HEK293T (cell line): ENCODE measurements around the gene CC2D1B.
A peak's percentile ranks its signal among the peaks of the same experiment; 100 is the strongest.

Experiments
- CTCF ChIA-PET: fragments of 350-600 bp; formaldehyde crosslinking; extraction: SDS; loops from one replicate; lab custom pipeline; 2021; ENCODE audit warnings: antibody characterized with exemption, inconsistent platforms; lab: Yijun Ruan, JAX
- POLR2A ChIA-PET: fragments of 350-600 bp; formaldehyde crosslinking; extraction: SDS; loops from one replicate; lab custom pipeline; 2020; ENCODE audit warnings: antibody characterized with exemption, inconsistent platforms; lab: Yijun Ruan, JAX
- DNase-seq: peaks from one replicate; pipeline ENCODE4 v3.0.0; 2012; ENCODE audit warnings: mixed read lengths; ENCODE audit errors: extremely low spot score
- ARNT ChIP-seq: fragments of 450-650 bp; IDR thresholded peaks from 2 replicates; pipeline ENCODE4 v1.6.1; 2017; ENCODE audit warnings: mild to moderate bottlenecking
- BHLHE40 ChIP-seq: fragments of 450-650 bp; IDR thresholded peaks from 2 replicates; pipeline ENCODE4 v1.6.1; 2016; ENCODE audit warnings: mild to moderate bottlenecking, moderate library complexity, borderline replicate concordance
- CTBP1 ChIP-seq: fragments of 450-650 bp; IDR thresholded peaks from 2 replicates; pipeline ENCODE4 v1.6.1; 2016; ENCODE audit warnings: borderline replicate concordance
- ELF4 ChIP-seq: fragments of 450-650 bp; IDR thresholded peaks from 2 replicates; pipeline ENCODE4 v1.6.1; 2017; ENCODE audit warnings: antibody characterized with exemption
- FOXA1 ChIP-seq: fragments of 450-650 bp; IDR thresholded peaks from 2 replicates; pipeline ENCODE4 v1.6.1; 2016; ENCODE audit warnings: mild to moderate bottlenecking
- FOXK2 ChIP-seq: fragments of 450-650 bp; IDR thresholded peaks from 2 replicates; pipeline ENCODE4 v1.6.1; 2016; ENCODE audit warnings: mild to moderate bottlenecking
- FOXM1 ChIP-seq: fragments of 450-650 bp; IDR thresholded peaks from 2 replicates; pipeline ENCODE4 v1.6.1; 2017; ENCODE audit warnings: mild to moderate bottlenecking, borderline replicate concordance
- HDGF ChIP-seq: fragments of 450-650 bp; IDR thresholded peaks from 2 replicates; pipeline ENCODE4 v1.6.1; 2017; ENCODE audit warnings: antibody characterized with exemption, borderline replicate concordance
- L3MBTL2 ChIP-seq: fragments of 450-650 bp; conservative IDR thresholded peaks from 2 replicates; pipeline ENCODE4 v1.6.1; 2016; ENCODE audit warnings: mild to moderate bottlenecking
- LEF1 ChIP-seq: fragments of 450-650 bp; IDR thresholded peaks from 2 replicates; pipeline ENCODE4 v1.6.1; 2017; ENCODE audit warnings: mild to moderate bottlenecking, borderline replicate concordance
- NFRKB ChIP-seq: fragments of 450-650 bp; IDR thresholded peaks from 2 replicates; pipeline ENCODE4 v1.6.1; 2016; ENCODE audit warnings: mild to moderate bottlenecking, moderate library complexity
- SP1 ChIP-seq: fragments of 450-650 bp; IDR thresholded peaks from 2 replicates; pipeline ENCODE4 v1.6.1; 2017
- SUZ12 ChIP-seq: fragments of 450-650 bp; IDR thresholded peaks from 2 replicates; pipeline ENCODE4 v1.6.1; 2016; ENCODE audit warnings: mild to moderate bottlenecking
- TARDBP ChIP-seq: fragments of 450-650 bp; IDR thresholded peaks from 2 replicates; pipeline ENCODE4 v1.6.1; 2016
- ZNF384 ChIP-seq: fragments of 450-650 bp; IDR thresholded peaks from 2 replicates; pipeline ENCODE4 v1.6.1; 2016
- TF ChIP-seq, protein P1 (sequence below): fragments of 450-650 bp; IDR thresholded peaks from 2 replicates; pipeline ENCODE4 v1.6.1; 2016

CC2D1B gene

DNA sequence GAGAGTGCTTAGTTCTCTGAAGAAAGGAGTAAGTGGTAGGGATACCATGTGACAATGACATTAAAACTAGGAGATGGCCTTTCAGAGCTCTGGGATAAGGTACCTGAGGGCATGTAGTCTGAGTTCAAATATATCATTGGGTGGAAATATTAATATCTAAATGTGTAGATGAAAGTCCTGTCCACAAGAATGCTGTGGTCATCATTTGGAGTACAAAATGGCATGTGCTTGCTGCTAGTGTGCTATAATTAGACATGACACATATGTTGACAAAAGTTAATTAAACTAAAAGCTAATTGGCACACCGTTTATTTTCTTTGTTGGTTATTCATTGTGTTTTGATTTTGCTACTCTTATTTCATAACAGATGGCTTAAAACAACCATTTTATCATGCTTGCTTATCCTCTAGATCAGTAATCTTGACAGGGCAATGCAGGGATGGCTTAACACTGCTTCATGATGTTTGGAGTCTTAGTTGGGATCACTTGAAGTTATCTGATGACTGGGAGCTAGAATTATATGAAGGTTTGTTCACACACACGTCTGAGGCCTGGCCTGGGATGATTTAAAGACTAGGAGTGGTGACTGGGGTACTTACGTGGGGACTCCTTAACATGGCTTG lies 31.0 kb downstream of the CC2D1B start:
- TF ChIP-seq FOXM1 (no peak), BHLHE40 (no peak), LEF1 (no peak), ARNT (no peak), ELF4 (no peak), HDGF (no peak)
- POLR2A ChIA-PET, result no interaction called here
- no peak for DNase-seq
- CTCF ChIA-PET, result no interaction called here

DNA sequence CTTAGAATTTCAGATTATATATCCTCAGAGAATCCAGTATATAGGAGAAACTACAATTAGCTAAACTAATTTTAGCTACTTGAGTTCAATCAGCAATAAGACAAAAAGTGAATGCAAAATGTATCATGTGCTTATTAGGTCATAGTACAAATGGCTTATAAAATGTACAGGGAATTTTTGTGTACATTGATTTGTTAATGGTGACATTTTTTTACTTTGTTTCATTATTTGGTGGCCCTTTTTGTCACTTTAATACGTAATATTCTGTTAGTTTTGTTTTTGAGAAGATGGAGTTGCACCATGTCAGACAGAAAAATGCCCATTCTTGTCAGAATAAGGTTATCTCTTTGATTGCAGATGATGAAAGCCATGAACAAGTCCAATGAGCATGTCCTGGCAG lies 33.6 kb downstream of the CC2D1B start:
- DNase-seq, result no peak
- TF ChIP-seq LEF1, result no peak
- TF ChIP-seq FOXA1, result no peak
- no peak for TF ChIP-seq NFRKB
- TF ChIP-seq FOXK2, result no peak
- no peak for TF ChIP-seq BHLHE40
- no peak for TF ChIP-seq ARNT
- TF ChIP-seq HDGF, result no peak
- no peak for TF ChIP-seq CTBP1
- no peak for TF ChIP-seq FOXM1
- TF ChIP-seq ZNF384, result no peak
- TF ChIP-seq L3MBTL2, result no peak
- TF ChIP-seq, protein P1, sequence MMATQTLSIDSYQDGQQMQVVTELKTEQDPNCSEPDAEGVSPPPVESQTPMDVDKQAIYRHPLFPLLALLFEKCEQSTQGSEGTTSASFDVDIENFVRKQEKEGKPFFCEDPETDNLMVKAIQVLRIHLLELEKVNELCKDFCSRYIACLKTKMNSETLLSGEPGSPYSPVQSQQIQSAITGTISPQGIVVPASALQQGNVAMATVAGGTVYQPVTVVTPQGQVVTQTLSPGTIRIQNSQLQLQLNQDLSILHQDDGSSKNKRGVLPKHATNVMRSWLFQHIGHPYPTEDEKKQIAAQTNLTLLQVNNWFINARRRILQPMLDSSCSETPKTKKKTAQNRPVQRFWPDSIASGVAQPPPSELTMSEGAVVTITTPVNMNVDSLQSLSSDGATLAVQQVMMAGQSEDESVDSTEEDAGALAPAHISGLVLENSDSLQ, result no peak
- ChIA-PET POLR2A (no interaction called here), CTCF (no interaction called here)

DNA sequence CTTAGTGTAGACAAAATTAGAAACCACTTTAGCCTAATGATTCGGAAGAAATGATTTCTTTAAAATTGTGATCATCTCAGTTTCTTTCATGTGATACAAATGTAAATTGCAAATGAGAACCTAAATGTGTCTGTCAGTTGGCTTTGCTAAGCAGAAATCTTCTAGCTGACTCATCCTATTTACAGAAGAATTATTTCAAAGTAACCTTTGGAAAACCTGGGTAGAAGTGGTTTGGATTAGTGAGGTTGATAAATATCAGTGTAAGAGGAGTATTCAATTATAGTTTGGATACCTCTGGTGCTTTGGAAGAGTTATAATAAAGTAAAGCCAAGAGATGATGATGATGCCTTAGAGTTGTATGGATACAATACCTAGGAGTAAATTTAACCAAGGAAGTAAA lies 37.4 kb downstream of the CC2D1B start:
- DNase-seq, result no peak
- CTCF ChIA-PET, result interaction anchor here (0.5 kb wide), 1 partner anchor 196 kb away, joined by 3 read pairs; no protein-coding TSS in a partner anchor
- no peak for TF ChIP-seq FOXA1
- TF ChIP-seq FOXM1, result no peak
- TF ChIP-seq, protein P1, result no peak
- TF ChIP-seq SUZ12, result no peak
- TF ChIP-seq HDGF, result no peak
- TF ChIP-seq NFRKB, result no peak
- TF ChIP-seq TARDBP, result no peak
- no peak for TF ChIP-seq ELF4
- TF ChIP-seq LEF1, result no peak
- TF ChIP-seq FOXK2, result no peak
- TF ChIP-seq SP1, result no peak
- no peak for TF ChIP-seq ARNT
- TF ChIP-seq CTBP1, result no peak
- TF ChIP-seq L3MBTL2, result no peak
- no peak for TF ChIP-seq ZNF384
- POLR2A ChIA-PET, result no interaction called here

DNA sequence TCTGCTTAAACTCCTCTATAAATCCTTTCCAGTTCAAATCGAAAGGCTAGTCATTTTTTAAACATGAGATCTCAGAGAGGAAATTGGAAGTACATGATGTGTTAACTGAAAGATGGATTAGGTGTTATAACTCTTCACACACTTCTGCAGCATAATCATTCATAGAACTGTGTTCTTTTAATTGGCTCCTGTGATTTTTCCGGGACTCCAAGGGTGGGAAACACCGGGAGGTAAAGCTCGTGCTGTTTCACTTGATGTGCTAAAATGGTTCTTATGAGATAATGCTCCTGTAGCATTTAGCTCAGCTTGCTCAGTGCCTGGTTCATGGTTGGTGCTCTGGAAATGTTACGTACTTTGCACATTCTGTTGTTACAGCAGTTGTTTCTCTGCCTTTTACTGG lies 40.2 kb downstream of the CC2D1B start:
- DNase-seq, result no peak
- POLR2A ChIA-PET, result no interaction called here
- CTCF ChIA-PET, result no interaction called here
- TF ChIP-seq LEF1, result no peak
- no peak for TF ChIP-seq NFRKB

DNA sequence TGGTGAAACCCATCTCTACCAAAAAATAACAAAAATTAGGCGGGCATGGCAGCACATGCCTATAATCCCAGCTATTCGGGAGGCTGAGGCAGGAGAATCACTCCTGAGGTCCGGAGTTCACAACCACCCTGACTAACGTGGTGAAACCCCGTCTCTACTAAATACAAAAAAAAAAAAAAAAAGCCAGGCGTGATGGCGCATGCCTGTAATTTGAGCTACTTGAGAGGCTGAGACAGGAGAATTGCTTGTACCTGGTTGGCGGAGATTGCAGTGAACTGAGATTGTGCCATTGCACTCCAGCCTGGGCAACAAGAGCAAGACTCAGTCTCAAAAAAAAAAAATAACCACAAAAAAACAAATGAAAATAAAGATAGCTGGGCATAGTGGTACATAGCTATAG lies 42.3 kb downstream of the CC2D1B start:
- TF ChIP-seq NFRKB, result no peak
- no peak for TF ChIP-seq ARNT
- TF ChIP-seq HDGF, result no peak
- TF ChIP-seq CTBP1, result no peak
- TF ChIP-seq SUZ12, result no peak
- TF ChIP-seq ZNF384, result peak; percentile 60; the same call in 1 of the 2 replicates
- POLR2A ChIA-PET, result no interaction called here
- CTCF ChIA-PET, result interaction anchor here (0.6 kb wide), 1 partner anchor 200 kb away, joined by 4 read pairs; no protein-coding TSS in a partner anchor
- DNase-seq, result no peak

DNA sequence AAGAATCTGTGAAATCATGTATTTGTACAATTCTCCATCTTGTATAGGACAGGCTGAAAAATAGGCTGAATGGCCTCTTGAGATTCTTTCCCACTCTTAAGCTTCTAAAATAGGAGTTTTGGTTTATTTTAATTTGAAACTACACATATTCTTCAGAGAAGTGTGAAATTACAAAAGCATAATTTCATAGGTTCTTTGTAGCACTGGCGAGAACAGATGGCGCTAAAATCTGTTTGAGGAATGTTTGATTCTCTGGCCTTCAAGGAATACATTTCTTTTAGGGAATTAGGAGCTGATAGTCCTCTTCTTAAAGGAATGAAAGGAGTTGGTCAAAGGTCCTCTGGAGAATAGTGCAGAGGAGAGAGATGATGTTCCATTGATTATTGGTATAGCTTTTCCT lies 44.9 kb downstream of the CC2D1B start:
- DNase-seq, result no peak
- TF ChIP-seq CTBP1, result no peak
- TF ChIP-seq LEF1, result no peak
- TF ChIP-seq BHLHE40, result no peak
- no peak for TF ChIP-seq ARNT
- no peak for TF ChIP-seq SUZ12
- TF ChIP-seq ZNF384, result no peak
- TF ChIP-seq ELF4, result no peak
- no peak for TF ChIP-seq L3MBTL2
- TF ChIP-seq FOXK2, result no peak
- POLR2A ChIA-PET, result no interaction called here
- CTCF ChIA-PET, result no interaction called here

DNA sequence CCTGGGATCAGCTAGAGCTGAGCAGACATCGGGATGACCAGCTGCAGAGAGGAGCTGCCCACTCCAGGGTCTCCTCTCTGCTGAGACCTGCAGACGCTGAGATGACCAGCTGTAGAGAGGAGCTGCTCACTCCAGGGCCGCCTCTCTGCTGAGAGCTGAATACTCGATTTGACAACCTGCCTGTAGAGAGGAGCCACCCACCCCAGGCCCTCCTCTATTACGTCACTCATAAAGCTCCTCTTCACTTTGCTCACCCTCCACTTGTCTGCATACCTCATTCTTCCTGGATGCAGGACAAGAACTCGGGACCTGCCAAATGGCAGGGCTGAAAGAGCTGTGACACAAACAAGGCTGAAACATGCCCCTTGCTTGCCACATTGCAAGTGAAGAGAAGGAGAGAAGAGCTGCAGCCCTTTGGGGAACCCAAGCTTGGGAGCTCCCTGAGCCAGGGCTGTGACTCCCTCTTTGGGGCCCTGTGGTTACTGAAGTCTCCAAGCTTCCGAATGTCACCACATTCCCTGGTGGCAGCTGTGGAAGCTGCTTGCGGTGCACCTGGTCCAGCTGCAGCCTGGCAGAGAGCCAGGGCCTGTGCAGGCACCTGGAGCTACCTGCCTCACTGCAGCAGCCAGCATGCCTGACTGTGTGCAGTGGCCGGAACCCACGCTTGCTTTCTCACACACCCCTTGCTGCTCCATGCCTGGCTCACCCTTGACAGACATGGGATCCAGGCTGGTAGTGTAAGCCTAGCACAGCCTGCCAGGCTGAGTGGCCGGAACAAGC lies 59.6 kb downstream of the CC2D1B start:
- no peak for DNase-seq
- TF ChIP-seq TARDBP (no peak), ELF4 (no peak), ARNT (no peak), L3MBTL2 (no peak), LEF1 (no peak), ZNF384 (no peak), SP1 (no peak), SUZ12 (no peak), HDGF (no peak), CTBP1 (no peak), FOXA1 (no peak), BHLHE40 (no peak), NFRKB (no peak), FOXK2 (no peak), FOXM1 (no peak)
- TF ChIP-seq, protein P1, result no peak
- POLR2A ChIA-PET, result no interaction called here
- CTCF ChIA-PET, result interaction anchor here (0.5 to 1.4 kb wide), 3 partner anchors 10 to 102 kb away, joined by 4 to 9 read pairs (median 5); no protein-coding TSS in a partner anchor
